ENCODE results near the gene HOXD12.

Gene HOXD12

GRCh38 chr2:176115883-176116813 lies 16.6 kb downstream of the HOXD12 start, which contains the start of gene HOXD10:
Gene HOXD10, plus strand, starts transcription at chr2:176116778. Its CDS starts 56 bp downstream, at chr2:176116834.
- no peak for DNase-seq (ENCODE audit: low spot score in 2 of 2)
- no peak for ATAC-seq
- H3K27ac Mint-ChIP-seq = no peak within 1 kb of the TSS

GRCh38 chr2:176117162-176117822 lies 17.7 kb downstream of the HOXD12 start:
- no peaks in the 10 kb centered on the region for H3K9me3 Mint-ChIP-seq
- DNase-seq (ENCODE audit: low spot score in 2 of 2) = no peak
- ATAC-seq = no peak
- H3K36me3 Mint-ChIP-seq = no peaks in the 10 kb centered on the region
- no peak overlapping the region for H3K27ac Mint-ChIP-seq
- peaks cover 12% of the 10 kb centered on the region for H3K4me1 Mint-ChIP-seq
- H3K4me3 Mint-ChIP-seq = no peak overlapping the region

More at GRCh38 chr2:176115883-176116813, 16.6 kb downstream of the HOXD12 start, which contains the start of gene HOXD10:
- no peak within 1 kb of the TSS for H3K4me3 Mint-ChIP-seq
- no peaks in the 10 kb centered on the region for H3K36me3 Mint-ChIP-seq
- H3K9me3 Mint-ChIP-seq = no peaks in the 10 kb centered on the region
- H3K4me1 Mint-ChIP-seq = peaks cover 12% of the 10 kb centered on the region

- H3K4me1 Mint-ChIP-seq = peaks cover 12% of the 10 kb centered on the region
- no peak for ATAC-seq
- H3K27ac Mint-ChIP-seq = no peak overlapping the region
- H3K9me3 Mint-ChIP-seq = no peaks in the 10 kb centered on the region
- no peak for DNase-seq (ENCODE audit: low spot score in 2 of 2)
- no peak overlapping the region for H3K4me3 Mint-ChIP-seq
- H3K36me3 Mint-ChIP-seq = peaks cover under 1% of the 10 kb centered on the region
Observed at GRCh38 chr2:176117823-176118371, 18.3 kb downstream of the HOXD12 start.

DNA sequence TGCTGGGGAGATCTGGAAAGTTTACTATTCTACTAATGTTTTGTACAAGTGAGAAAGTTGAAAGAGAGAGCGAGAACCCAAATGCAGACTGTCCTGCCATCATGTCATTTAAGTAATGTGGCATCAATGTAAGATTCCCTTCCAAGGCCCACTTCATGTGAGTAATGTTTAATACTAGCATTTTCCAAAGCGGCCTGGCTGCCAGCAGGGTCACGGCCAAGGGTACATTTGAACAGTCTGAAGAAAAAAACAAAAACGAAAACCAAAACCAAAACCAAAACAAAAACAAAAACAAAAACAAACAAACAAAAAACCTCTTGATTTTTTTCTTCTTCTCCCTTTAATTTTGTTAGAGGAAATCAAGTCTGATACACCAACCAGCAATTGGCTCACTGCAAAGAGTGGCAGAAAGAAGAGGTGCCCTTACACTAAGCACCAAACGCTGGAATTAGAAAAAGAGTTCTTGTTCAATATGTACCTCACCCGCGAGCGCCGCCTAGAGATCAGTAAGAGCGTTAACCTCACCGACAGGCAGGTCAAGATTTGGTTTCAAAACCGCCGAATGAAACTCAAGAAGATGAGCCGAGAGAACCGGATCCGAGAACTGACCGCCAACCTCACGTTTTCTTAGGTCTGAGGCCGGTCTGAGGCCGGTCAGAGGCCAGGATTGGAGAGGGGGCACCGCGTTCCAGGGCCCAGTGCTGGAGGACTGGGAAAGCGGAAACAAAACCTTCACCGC lies 19.2 kb downstream of the HOXD12 start:
- Mint-ChIP-seq H3K36me3 (peaks cover 9% of the 10 kb centered on the region), H3K4me3 (peak overlapping the region; percentile 20), H3K4me1 (peaks cover 15% of the 10 kb centered on the region), H3K27ac (no peak overlapping the region), H3K9me3 (no peaks in the 10 kb centered on the region)
- DNase-seq (ENCODE audit: low spot score in 2 of 2) (no peak), ATAC-seq (no peak)

GRCh38 chr2:176120364-176121189 lies 21.0 kb downstream of the HOXD12 start:
- Mint-ChIP-seq H3K27ac (no peak overlapping the region), H3K9me3 (no peaks in the 10 kb centered on the region), H3K36me3 (peaks cover 9% of the 10 kb centered on the region), H3K4me1 (peaks cover 19% of the 10 kb centered on the region), H3K4me3 (no peak overlapping the region)
- DNase-seq (ENCODE audit: low spot score in 2 of 2) (no peak), ATAC-seq (no peak)

DNA sequence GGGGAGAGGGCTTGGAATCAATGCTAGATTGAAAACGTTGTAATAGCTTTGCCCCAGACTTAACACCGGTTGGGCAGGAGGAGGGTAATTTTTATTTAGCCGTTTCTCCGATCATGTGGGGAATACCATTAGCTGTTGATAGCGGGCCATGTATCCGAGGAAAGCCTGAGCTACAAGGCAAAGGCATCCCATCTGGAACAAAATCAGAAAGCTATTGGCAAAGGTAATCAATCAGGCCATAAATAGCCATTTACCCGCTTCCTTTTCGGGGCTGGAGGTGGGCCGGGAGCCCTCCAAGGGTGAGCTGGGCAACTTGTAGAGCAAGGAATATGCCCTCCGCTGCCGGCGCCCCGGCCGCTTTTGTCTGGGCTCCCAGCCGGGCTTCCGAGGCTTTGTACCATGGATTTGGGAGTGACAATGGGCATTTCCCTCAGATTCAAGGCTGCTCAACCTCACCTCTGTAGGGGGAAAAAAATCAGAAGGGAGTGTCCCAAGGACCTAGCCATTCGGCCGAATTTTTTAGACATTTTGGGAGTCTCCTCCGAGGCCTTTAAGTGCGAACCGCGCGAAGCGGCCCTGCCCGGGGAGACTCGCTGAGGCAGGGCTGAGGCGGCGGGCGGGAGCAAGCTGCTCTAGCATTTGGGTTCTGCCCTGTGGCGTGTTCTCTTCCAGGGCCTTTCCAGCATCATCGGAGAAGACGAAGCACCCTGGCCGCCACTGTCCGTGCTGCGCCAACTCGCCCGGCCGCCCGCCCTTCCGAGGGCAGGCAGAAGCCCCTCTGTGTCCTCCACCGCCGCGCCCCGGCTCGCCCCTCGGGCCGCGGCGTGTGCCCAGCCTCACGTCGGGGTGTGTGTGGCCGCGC lies 21.8 kb downstream of the HOXD12 start:
- no peak for ATAC-seq
- H3K4me3 Mint-ChIP-seq = no peak overlapping the region
- no peak for DNase-seq (ENCODE audit: low spot score in 2 of 2)
- H3K36me3 Mint-ChIP-seq = peaks cover 9% of the 10 kb centered on the region
- peaks cover 19% of the 10 kb centered on the region for H3K4me1 Mint-ChIP-seq
- no peak overlapping the region for H3K27ac Mint-ChIP-seq
- no peaks in the 10 kb centered on the region for H3K9me3 Mint-ChIP-seq

DNA sequence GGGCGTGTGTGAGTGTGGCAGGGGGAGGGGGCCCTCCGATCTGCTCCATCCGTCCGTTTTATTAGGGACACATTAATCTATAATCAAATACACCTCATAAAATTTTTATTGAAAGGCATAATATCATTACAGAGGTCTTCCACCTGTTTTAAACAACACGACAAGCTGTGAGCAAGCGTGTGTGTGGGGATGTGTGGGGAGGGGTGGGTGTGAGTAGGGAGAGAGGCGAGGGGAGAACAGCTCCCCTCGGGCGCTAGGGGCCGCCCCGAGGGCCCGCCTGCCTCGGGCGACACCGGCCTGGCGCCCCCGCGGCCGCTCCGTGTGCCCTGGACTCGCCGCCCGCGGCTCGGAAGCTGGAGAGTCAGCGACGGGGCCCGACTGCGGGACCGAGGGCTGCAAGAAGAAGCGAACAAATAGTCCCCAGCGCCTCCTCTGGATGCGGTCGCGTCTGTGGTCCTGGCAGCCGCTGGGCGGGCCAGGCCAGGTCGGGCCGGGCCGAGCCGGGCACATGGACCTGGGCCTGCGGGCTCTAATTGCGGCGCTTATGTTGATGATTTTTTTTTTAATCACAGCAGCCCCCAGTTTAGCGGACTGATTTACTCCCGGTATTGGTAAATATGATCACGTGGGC lies 22.6 kb downstream of the HOXD12 start:
- H3K9me3 Mint-ChIP-seq = no peaks in the 10 kb centered on the region
- no peak overlapping the region for H3K4me3 Mint-ChIP-seq
- peaks cover 19% of the 10 kb centered on the region for H3K4me1 Mint-ChIP-seq
- DNase-seq (ENCODE audit: low spot score in 2 of 2) (no peak), ATAC-seq (no peak)
- peaks cover 9% of the 10 kb centered on the region for H3K36me3 Mint-ChIP-seq
- H3K27ac Mint-ChIP-seq = no peak overlapping the region

DNA sequence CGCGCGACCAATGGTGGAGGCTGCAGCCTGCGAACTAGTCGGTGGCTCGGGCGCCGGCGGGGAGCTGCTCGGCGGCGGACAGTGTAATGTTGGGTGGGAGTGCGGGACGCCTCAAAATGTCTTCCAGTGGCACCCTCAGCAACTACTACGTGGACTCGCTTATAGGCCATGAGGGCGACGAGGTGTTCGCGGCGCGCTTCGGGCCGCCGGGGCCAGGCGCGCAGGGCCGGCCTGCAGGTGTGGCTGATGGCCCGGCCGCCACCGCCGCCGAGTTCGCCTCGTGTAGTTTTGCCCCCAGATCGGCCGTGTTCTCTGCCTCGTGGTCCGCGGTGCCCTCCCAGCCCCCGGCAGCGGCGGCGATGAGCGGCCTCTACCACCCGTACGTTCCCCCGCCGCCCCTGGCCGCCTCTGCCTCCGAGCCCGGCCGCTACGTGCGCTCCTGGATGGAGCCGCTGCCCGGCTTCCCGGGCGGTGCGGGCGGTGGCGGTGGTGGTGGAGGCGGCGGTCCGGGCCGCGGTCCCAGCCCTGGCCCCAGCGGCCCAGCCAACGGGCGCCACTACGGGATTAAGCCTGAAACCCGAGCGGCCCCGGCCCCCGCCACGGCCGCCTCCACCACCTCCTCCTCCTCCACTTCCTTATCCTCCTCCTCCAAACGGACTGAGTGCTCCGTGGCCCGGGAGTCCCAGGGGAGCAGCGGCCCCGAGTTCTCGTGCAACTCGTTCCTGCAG lies 23.3 kb downstream of the HOXD12 start, which contains the start of gene HOXD9:
HOXD9 (plus strand) TSS at position 37 of the 728 bp plus-strand sequence; CDS start at position 87, 50 bp downstream.
- peak; percentile 31 for ATAC-seq
- no peak within 1 kb of the TSS for H3K27ac Mint-ChIP-seq

GRCh38 chr2:176123411-176124109 lies 24.0 kb downstream of the HOXD12 start:
- no peak for ATAC-seq
- no peak for DNase-seq (ENCODE audit: low spot score in 2 of 2)
- Mint-ChIP-seq H3K36me3 (peaks cover 15% of the 10 kb centered on the region), H3K9me3 (no peaks in the 10 kb centered on the region), H3K27ac (no peak overlapping the region), H3K4me1 (peaks cover 18% of the 10 kb centered on the region), H3K4me3 (peak overlapping the region; percentile 9)

More for the DNA sequence above, 23.3 kb downstream of the HOXD12 start, which contains the start of gene HOXD9:
- Mint-ChIP-seq H3K36me3 (peaks cover 9% of the 10 kb centered on the region), H3K4me3 (peak within 1 kb of the TSS; percentile 9), H3K4me1 (peaks cover 19% of the 10 kb centered on the region), H3K9me3 (no peaks in the 10 kb centered on the region)
- DNase-seq (ENCODE audit: low spot score in 2 of 2) = no peak

- H3K9me3 Mint-ChIP-seq = no peaks in the 10 kb centered on the region
- peaks cover 19% of the 10 kb centered on the region for H3K4me1 Mint-ChIP-seq
- ATAC-seq = no peak
- DNase-seq (ENCODE audit: low spot score in 2 of 2) = no peak
- H3K4me3 Mint-ChIP-seq = peak overlapping the region; percentile 9
- peaks cover 15% of the 10 kb centered on the region for H3K36me3 Mint-ChIP-seq
- no peak overlapping the region for H3K27ac Mint-ChIP-seq
Observed at GRCh38 chr2:176124110-176124946, 24.7 kb downstream of the HOXD12 start.

DNA sequence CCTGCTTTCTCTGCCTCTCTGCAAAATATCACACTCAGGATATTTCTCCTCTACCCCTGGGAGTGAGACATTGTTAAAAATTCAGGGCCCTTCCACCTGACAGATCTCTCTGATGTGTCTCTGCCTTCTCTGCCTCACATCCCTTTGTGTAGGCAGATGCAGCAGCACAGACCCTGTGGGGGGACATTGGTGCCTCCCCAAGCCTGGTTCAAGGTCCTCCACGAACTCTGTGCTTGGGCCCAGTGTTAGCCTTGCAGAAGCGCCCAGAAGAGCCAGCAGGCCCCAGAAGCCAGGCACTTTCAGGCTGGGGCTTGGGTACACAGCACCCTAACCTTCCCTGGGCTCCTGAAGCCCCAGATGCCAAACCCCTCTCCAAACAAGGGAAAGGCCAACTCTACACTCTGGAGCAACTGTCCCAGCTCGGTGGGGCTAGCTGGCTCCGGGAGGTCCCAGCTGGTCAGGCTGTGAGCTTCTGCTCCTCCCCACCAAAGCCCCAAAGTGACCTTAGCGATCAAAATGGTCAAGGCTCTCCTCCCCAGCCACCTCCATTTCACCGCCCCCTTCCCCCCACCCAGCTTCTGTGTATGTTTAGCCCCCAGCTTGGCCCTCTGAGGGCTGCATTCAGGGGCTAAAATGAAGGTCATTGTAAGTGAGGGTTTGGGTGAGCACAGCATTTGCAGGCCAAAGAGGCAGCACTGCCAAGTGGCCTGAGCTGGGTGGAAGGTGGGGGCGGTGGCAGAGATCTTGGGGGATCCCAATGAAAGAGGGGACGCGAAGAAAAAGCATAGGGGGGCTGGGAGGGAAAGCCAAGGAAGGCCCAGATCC lies 25.6 kb downstream of the HOXD12 start:
- peaks cover 15% of the 10 kb centered on the region for H3K36me3 Mint-ChIP-seq
- no peak overlapping the region for H3K4me3 Mint-ChIP-seq
- peaks cover 19% of the 10 kb centered on the region for H3K4me1 Mint-ChIP-seq
- no peak overlapping the region for H3K27ac Mint-ChIP-seq
- DNase-seq (ENCODE audit: low spot score in 2 of 2) (no peak), ATAC-seq (no peak)
- H3K9me3 Mint-ChIP-seq = no peaks in the 10 kb centered on the region

All from stimulated activated effector memory CD8-positive, alpha-beta T cell treated with anti-CD3 and anti-CD28 coated beads, Interleukin-12 subunit alpha, Interleukin-12 subunit beta, amount 100 ng/mL, for 72 hours (primary cell).